RWPE2 (cell line): Measurements from ENCODE around the gene KLHL21.
"Not testable (repeated sequence)": the region's sequence is repeated elsewhere in the genome, so short reads cannot be mapped to it uniquely, and the experiment has no call there.

Source experiments
- ATAC-seq: fragments of 200-7000 bp; cut with Tn5 transposase; 3 replicates; pipeline ENCODE4 v1.9.1; 2021; ENCODE audit warnings: low read depth
- DNase-seq: peaks from one replicate; pipeline ENCODE4 v3.0.0-alpha.2; 2020; ENCODE audit warnings: low spot score
- H3K27ac ChIP-seq: fragments of 450-650 bp; 2 replicates; pipeline ENCODE4 v1.5.1; 2017; ENCODE audit warnings: mild to moderate bottlenecking; ENCODE audit not compliant: poor library complexity, severe bottlenecking
- H3K27me3 ChIP-seq: fragments of 250-450 bp; sonication (Bioruptor Pico); 2 replicates; pipeline ENCODE4 v1.5.1; 2021; ENCODE audit warnings: mild to moderate bottlenecking, moderate library complexity; ENCODE audit not compliant: insufficient read depth, poor library complexity, severe bottlenecking
- H3K36me3 ChIP-seq: fragments of 250-450 bp; sonication (Bioruptor Pico); 2 replicates; pipeline ENCODE4 v1.5.1; 2020; ENCODE audit warnings: low read depth, mild to moderate bottlenecking, moderate library complexity
- H3K4me1 ChIP-seq: fragments of 250-450 bp; sonication (Bioruptor Pico); 2 replicates; pipeline ENCODE4 v1.5.1; 2021; ENCODE audit warnings: mild to moderate bottlenecking, moderate library complexity; ENCODE audit not compliant: insufficient read depth, poor library complexity, severe bottlenecking
- H3K4me3 ChIP-seq: fragments of 250-450 bp; sonication (Bioruptor Pico); 2 replicates; pipeline ENCODE4 v1.5.1; 2021; ENCODE audit warnings: mild to moderate bottlenecking, moderate library complexity; ENCODE audit not compliant: severe bottlenecking
- H3K9me3 ChIP-seq: fragments of 250-450 bp; sonication (Bioruptor Pico); 2 replicates; pipeline ENCODE4 v1.5.1; 2021; ENCODE audit warnings: mild to moderate bottlenecking, moderate library complexity; ENCODE audit not compliant: severe bottlenecking
- TF ChIP-seq, protein P1 (sequence below): fragments of 450-650 bp; IDR thresholded peaks from one replicate; pipeline ENCODE4 v1.5.1; 2017; ENCODE audit warnings: mild to moderate bottlenecking, moderate library complexity; ENCODE audit not compliant: poor library complexity, severe bottlenecking

Gene KLHL21

DNA sequence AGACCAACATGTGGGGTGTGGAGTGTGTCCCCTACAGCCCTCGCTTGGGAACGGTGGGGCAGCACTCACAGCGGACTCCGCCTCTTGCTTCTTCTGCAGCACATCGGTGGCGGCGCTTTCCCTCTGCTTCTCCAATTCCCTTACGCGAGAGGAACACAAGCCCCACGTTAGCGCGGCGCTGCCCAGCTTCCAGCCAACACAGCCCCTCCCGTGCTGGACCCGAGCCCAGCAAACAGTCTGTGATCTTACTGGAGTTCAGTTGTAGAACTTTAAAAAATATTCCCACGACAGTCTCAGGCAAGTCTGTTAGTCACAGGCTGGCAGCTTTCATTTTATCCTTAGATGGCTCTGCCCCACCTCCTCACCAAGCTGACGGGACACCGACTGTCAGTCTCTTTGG, 35.6 kb upstream of the KLHL21 start:
- H3K27me3 ChIP-seq = no peaks in the 10 kb centered on the region
- H3K27ac ChIP-seq = no peak overlapping the region
- TF ChIP-seq, protein P1, sequence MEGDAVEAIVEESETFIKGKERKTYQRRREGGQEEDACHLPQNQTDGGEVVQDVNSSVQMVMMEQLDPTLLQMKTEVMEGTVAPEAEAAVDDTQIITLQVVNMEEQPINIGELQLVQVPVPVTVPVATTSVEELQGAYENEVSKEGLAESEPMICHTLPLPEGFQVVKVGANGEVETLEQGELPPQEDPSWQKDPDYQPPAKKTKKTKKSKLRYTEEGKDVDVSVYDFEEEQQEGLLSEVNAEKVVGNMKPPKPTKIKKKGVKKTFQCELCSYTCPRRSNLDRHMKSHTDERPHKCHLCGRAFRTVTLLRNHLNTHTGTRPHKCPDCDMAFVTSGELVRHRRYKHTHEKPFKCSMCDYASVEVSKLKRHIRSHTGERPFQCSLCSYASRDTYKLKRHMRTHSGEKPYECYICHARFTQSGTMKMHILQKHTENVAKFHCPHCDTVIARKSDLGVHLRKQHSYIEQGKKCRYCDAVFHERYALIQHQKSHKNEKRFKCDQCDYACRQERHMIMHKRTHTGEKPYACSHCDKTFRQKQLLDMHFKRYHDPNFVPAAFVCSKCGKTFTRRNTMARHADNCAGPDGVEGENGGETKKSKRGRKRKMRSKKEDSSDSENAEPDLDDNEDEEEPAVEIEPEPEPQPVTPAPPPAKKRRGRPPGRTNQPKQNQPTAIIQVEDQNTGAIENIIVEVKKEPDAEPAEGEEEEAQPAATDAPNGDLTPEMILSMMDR = no peak
- no peak overlapping the region for H3K4me3 ChIP-seq
- DNase-seq (no peak), ATAC-seq (no peak)
- no peaks in the 10 kb centered on the region for H3K9me3 ChIP-seq
- H3K4me1 ChIP-seq = no peaks in the 10 kb centered on the region
- peaks cover 75% of the 10 kb centered on the region for H3K36me3 ChIP-seq

DNA sequence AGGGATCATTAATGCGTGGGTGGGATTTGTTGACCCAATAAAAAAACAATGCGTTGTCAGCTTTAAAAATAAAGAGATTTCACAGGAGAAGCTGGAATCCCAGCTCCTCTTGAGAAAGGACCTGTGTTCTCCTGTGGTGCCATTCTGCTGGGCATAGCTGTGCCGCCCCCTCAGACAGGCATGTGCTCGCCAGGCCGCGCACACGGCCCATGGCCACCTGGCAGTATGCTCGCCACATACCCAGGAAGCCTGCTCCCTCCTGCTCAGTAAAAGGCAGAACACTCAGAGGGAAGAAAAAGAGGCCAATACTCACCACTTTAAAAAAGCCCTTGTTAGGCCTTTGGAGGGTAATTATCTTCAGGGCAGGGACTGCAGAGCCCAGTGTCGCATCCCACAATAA, 35.1 kb upstream of the KLHL21 start:
- ATAC-seq (no peak), DNase-seq (no peak)
- TF ChIP-seq, protein P1 = no peak
- no peaks in the 10 kb centered on the region for H3K27me3 ChIP-seq
- H3K4me3 ChIP-seq = no peak overlapping the region
- no peak overlapping the region for H3K27ac ChIP-seq
- H3K36me3 ChIP-seq = peaks cover 77% of the 10 kb centered on the region
- H3K4me1 ChIP-seq = no peaks in the 10 kb centered on the region
- H3K9me3 ChIP-seq = no peaks in the 10 kb centered on the region

DNA sequence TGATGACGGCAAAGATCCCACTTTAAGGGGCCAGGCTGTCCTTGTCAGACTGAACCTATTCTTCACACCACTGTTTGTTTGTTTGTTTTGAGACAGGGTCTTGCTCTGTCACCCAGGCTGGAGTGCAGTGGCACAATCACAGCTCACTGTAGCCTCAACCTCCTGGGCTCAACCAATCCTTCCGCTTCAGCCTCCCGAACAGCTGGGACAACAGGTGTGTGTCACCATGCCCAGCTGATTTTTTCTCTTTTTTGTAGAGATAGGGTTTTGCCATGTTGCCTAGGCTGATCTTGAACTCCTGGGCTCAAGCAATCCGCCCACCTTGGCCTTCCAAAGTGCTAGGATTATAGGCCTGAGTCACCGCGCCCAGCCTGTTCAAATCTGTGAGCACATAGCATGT, 34.1 kb upstream of the KLHL21 start:
- H3K27me3 ChIP-seq, H3K4me3 ChIP-seq, ATAC-seq, H3K27ac ChIP-seq, H3K4me1 ChIP-seq, H3K9me3 ChIP-seq, DNase-seq: not testable (repeated sequence)
- peaks cover 74% of the 10 kb centered on the region for H3K36me3 ChIP-seq

DNA sequence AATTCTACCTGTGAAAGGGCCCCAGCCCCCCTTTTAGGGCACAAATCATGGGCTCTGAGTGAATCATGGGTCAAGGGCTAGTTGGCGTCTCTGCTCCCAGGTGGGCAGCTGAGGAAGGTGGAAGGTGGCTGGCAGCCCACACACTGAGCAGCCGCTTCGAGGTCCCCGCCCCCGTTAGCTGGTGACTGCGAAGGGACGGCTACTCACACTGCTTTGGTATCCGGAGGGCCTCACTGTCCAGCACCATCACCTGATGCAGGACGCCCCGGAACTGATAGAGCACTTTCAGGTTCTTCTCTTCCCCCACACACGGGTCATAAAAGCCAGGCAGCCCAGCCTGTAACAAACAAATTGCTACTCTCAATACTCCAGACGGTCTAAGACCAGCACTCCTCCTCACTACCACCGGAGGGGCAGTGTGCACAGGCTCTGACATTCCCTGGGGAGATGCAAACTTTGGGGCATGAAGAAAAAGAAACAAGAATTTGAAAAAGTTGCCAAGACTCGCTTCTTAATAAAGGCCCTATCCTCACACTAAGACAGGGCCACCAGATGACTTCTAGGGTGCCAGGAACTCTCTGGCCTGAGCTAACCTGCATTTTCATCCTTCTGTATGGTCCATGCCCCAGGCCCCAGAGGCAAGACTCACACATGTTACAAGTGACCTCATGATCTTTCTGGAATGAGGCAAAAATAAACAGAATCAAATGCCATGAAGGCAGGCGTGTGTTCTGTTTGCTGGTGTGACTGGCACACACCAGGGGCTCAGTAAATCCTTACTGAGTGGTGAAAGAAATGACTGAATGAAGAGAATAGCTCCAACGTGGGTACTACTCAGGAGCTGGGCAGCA, 33.5 kb upstream of the KLHL21 start:
- peaks cover 77% of the 10 kb centered on the region for H3K36me3 ChIP-seq
- H3K27me3 ChIP-seq = no peaks in the 10 kb centered on the region
- DNase-seq (no peak), ATAC-seq (no peak)
- TF ChIP-seq, protein P1 = no peak
- no peak overlapping the region for H3K27ac ChIP-seq
- H3K4me3 ChIP-seq = no peak overlapping the region
- no peaks in the 10 kb centered on the region for H3K9me3 ChIP-seq
- no peaks in the 10 kb centered on the region for H3K4me1 ChIP-seq

DNA sequence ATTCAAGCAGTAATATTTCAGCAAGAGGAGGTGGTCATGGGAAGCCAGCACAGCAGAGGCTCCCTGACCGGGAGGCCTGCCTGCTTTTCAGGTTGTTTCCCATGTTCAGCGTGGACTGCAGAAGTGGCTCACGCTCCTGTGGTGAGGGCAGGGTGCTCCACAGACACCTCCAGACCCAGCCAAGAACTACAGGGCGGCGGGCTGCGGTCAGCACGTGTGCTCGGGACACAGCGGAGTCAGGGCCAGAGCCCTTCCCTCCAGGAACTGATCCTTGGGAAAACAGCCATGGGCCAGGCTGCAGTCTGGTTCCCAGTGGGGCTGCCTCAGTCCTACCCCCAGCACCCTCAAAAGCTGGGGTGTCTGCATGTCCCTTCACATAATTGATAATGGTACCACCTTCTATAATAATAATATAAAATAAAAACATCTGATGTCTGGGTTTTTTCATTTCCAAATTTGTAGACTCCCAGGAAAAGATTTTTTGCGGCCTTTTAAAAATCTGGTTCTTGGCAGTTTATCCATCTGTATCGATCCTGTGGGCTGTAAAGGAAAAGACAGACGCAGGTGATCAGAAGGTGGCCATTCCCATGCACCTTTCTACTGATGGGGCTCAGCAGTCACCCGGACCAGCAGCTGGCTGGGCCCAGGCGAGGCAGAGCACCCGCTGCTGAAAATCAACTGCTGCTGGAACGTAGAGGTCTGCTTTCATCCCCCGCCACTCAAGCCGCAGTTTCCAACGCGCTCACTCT, 32.7 kb upstream of the KLHL21 start:
- H3K36me3 ChIP-seq = peaks cover 77% of the 10 kb centered on the region
- no peak overlapping the region for H3K27ac ChIP-seq
- no peak overlapping the region for H3K4me3 ChIP-seq
- no peaks in the 10 kb centered on the region for H3K4me1 ChIP-seq
- no peaks in the 10 kb centered on the region for H3K9me3 ChIP-seq
- no peaks in the 10 kb centered on the region for H3K27me3 ChIP-seq
- ATAC-seq (no peak), DNase-seq (no peak)
- TF ChIP-seq, protein P1 = no peak
